Epithelial cell of proximal tubule (primary cell): Measurements from ENCODE around the gene IL17RD. TPM values are rescaled to one million over a fixed set of nuclear protein-coding genes. Genes with fewer than 3 reads are reported as not detected.
A peak's percentile ranks its signal among the peaks of the same experiment; 100 is the strongest.

Experiments
- DNase-seq: peaks from one replicate; pipeline ENCODE4 v3.0.0-alpha.2; 2011; ENCODE audit warnings: low read depth
- H3K4me3 ChIP-seq: 2 replicates; pipeline ENCODE4 v1.5.1; 2011; ENCODE audit warnings: low read depth, mild to moderate bottlenecking, low read length
- CTCF ChIP-seq: conservative IDR thresholded peaks from 2 replicates; pipeline ENCODE4 v1.5.1; 2012; ENCODE audit warnings: low read depth, mild to moderate bottlenecking, low read length
- total RNA-seq: library from RNA; depleted of rRNA; stranded (reverse); fragments of >200 nt; gene quantifications from 2 replicates; pipeline ENCODE4 v1.2.3, GENCODE V29; 2015

Gene IL17RD
- total RNA-seq, 1 donor from 2014 or later = 28.2 TPM

GRCh38 chr3:57095363-57095762 lies 69.8 kb downstream of the IL17RD start:
- no peak for DNase-seq
- no peak for TF ChIP-seq CTCF
- H3K4me3 ChIP-seq = no peak overlapping the region

- H3K4me3 ChIP-seq = no peak overlapping the region
- no peak for DNase-seq
- no peak for TF ChIP-seq CTCF
Observed at GRCh38 chr3:57094575-57094974, 70.6 kb downstream of the IL17RD start.

GRCh38 chr3:57093971-57094535 lies 71.1 kb downstream of the IL17RD start:
- no peak for DNase-seq
- no peak overlapping the region for H3K4me3 ChIP-seq
- TF ChIP-seq CTCF = no peak

- TF ChIP-seq CTCF = peak; percentile 34
- no peak for DNase-seq
- H3K4me3 ChIP-seq = no peak overlapping the region
Observed at GRCh38 chr3:57093489-57093888, 71.7 kb downstream of the IL17RD start.

- no peak overlapping the region for H3K4me3 ChIP-seq
- DNase-seq = no peak
- TF ChIP-seq CTCF = no peak
Observed at GRCh38 chr3:57091521-57092273, 73.5 kb downstream of the IL17RD start.

GRCh38 chr3:57089043-57089442 lies 76.1 kb downstream of the IL17RD start:
- no peak overlapping the region for H3K4me3 ChIP-seq
- no peak for DNase-seq
- no peak for TF ChIP-seq CTCF

- no peak for DNase-seq
- no peak overlapping the region for H3K4me3 ChIP-seq
- TF ChIP-seq CTCF = no peak
Observed at GRCh38 chr3:57088503-57088902, 76.7 kb downstream of the IL17RD start.
